HG03280 (cell line): ENCODE measurements around the gene KRT73.
"Not testable (repeated sequence)": the region's sequence is repeated elsewhere in the genome, so short reads cannot be mapped to it uniquely, and the experiment has no call there.

ENCODE experiments used
- ATAC-seq: cut with Tn5 transposase; IDR thresholded peaks from one replicate; pipeline ENCODE4 v1.9.1; 2021; ENCODE audit warnings: mild to moderate bottlenecking, moderate library complexity; ENCODE audit not compliant: unreplicated experiment

KRT73 gene

DNA sequence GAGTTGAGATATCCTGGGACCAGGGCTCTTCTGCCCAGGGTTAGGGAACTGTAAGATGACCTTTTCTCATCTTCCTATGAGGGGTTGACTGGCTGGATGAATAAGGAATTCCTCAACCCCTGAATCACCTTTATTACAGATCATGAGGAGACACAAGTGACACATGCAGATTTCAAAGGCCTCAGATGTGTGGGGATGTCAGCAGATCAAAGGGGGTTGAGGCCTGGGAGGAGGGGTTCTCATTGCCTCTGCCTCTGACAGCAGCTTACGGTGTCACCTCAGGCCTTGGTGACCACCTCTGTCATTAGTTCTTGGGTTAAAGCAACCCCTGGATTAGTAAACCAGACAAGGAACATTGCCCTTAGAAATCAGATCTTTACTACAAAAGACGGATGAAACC lies 15.0 kb downstream of the KRT73 start:
- ATAC-seq = no peak

DNA sequence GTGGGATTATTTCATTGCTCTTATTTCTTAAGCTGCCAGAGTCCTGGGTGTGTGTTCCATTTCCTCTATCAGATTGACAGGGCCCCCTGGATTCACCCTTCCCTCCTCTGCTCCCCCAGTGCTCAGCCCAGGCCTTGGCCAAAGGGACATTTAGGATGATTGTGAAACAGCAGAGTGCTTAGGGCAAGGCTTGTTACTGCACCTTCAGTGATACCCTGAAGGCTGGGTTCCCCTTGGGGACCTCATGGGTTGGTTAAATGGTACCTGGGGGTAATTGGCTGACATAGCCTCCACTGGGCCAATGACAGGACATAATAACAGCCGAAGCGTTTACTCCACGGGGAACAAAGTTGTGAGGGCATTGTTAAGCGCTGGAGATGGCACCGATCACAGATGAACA lies 15.8 kb downstream of the KRT73 start:
- ATAC-seq = no peak

DNA sequence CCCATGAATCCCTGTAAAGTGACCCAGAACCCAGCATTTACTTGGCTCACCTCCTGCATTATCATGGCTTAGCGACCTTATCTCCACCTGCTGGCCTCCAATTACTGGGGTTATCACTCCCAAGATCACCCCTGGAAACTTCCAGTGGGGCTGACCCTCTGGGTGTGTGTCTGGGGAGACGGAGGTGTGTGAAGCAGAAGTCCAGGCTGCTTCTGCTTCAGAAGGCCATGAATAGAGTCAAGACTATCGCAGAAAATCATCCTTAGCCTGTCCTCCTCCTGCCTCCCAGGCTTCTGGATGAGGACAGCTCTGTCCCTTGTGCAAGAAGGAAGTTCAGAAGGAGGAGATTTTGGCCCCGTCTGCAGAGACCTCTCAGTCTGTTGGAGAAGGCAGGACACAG lies 16.7 kb downstream of the KRT73 start:
- no peak for ATAC-seq

DNA sequence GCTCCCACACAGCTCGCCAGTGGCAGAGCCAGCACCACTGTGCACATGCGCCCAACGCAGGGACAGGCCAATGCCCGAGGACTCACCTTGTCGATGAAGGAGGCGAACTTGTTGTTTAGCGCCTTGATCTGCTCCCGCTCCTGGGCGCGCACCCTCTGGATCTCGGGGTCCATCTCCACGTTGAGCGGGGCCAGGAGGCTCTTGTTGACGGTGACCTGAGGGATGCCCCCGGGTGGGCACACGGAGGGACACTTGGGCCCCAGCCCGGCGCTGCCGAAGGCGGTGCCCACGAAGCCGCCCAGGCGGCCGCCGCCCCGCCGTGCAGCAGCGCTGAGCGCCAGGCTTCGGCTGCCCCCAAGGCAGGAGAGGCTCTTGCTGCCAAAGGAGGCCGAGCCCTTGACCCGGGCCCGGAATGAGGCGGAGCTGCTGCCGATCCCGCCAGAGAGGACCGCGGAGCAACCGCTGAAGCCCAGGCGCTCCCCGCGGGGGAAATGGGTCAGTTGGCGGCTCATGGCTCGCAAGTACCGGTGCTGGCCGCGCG lies 17.3 kb downstream of the KRT73 start, which contains the start of gene KRT72:
Gene KRT72 (minus strand): TSS at position 523 of the 541 bp plus-strand sequence. CDS start 11 bp downstream, at position 512.
- ATAC-seq = no peak

DNA sequence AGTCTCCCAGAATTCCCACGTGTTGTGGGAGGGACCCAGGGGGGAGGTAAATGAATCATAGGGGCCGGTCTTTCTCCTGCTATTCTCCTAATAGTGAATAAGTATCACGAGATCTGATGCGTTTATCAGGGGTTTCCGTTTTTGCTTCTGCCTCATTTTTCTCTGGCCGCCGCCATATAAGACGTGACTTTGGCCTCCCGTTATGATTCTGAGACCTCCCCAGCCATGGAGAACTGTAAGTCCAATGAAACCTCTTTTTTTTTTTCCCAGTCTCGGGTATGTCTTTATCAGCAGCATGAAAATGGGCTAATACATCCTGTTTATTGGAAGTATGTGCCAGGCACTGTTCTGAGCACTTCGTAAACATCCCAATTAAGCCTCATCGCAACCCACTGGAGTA lies 17.9 kb downstream of the KRT73 start:
- no peak for ATAC-seq

DNA sequence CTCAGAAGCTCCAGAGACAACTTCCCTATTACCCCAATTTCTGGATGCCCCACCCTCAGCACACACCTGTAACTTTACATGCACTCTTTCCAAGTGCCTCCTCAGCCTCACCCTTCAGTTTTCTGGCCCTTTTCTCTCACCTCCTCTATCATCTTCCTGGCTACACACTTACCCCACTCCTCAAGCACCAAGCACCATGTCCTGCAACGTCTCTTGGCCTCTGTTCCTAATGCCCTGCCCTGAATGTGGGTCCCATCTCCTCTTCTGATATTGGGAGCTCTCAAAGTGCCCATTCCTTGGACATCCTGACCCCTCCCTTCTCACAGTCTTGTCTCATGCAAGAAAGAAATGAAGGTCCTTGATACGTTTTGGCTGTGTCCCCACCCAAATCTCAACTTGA lies 18.3 kb downstream of the KRT73 start:
- no peak for ATAC-seq

DNA sequence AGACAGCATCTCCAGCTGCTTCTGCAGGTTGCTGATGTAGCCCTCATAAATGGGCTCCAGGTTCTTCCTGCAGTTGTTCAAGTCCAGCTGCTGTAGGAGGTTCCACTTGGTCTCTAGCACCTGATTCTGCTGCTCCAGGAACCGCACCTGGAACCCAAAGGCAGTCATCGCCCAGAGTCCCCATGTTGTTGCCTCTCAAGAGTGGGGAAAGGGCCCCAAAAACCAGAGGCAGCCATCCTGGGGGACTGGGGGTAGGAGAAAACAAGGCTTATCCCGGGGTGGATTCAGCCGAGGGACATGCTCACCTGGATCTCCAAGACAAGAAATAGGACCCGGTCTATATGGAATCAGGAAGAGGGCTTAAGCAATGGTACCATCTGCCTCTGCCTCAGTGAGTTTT lies 19.4 kb downstream of the KRT73 start:
- ATAC-seq = no peak

DNA sequence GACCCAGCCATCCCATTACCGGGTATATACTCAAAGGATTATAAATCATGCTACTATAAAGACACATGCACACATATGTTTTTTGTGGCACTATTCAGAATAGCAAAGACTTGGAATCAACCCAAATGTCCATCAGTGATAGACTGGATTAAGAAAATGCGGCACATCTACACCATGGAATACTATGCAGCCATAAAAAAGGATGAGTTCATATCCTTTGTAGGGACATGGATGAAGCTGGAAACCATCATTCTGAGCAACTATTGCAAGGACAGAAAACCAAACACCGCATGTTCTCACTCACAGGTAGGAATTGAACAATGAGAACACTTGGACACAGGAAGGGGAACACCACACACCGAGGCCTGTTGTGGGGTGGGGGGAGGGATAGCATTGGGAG lies 24.1 kb downstream of the KRT73 start:
- ATAC-seq = not testable (repeated sequence)

DNA sequence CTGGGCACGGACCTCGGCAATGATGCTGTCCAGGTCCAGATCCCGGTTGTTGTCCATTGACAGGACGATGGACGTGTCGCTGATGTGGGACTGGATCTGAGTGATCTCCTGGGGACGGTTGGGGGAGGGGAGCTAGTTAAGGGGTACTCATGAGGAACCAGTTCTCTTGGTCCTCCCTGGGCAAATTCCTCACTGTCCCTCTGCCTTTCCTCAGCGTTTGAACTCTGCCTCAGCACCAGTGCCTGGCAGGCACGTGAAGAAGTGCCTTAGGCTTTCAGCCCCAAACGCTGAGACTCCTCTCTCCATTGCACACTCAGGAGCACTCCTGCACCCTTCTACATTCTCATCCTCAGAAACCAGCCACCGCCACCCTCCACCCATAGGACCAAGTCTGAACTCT lies 26.8 kb downstream of the KRT73 start:
- ATAC-seq = no peak

DNA sequence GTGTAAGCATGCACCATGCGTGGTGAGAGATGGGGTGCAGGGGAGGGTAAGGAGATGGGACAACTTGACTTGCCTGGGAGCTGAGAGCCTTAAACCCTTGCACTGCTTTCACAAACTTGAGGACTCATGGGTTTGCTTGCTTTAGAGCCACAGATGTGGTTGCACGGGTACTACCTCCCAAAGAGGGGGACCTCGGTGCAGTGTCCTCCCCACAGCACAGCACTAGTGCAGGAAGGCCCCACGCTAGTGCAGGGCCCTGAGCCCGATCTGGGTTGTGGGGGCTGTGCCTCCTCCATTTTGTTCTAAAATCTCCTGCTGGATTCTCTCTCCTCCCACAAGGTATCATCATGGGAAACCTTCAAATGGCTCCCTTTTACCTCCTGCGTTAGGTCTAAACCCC lies 28.3 kb downstream of the KRT73 start:
- no peak for ATAC-seq

DNA sequence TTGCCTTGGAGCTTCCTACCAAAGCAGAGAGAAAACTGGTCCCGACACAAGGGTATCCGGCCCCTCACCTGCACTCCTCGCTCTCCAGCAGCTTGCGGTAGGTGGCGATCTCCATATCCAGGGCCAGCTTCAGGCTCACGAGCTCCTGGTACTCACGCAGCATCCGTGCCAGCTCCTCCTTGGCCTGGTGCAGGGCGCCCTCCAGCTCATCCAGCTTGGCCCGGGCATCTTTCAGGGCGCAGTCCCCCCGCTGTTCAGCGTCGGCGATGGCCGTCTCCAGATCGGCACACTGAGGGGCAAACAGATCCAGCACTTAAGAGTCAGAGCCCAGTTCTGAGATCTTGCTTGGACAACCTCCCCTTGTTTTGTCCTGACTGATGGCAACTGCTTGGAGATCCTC lies 30.8 kb downstream of the KRT73 start:
- no peak for ATAC-seq

DNA sequence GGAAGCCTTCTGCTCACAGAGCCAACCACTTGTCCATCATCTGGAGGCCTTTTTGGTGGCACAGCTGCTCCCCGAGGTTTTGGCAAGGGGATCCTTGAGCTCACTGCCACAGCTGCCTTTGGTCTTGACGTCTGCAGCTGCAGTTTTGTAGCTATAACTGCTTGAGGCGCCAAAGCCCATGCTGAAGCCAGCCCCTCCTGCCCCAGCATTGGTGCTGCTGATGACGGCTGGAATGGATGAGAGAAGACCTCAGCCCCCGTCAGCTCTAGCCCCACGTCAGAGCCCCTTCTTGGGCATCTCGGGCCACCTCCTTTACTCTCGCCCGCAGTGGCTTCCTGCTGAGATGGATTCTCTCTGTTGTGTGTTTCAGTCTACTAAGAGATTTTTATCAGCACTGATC lies 32.4 kb downstream of the KRT73 start:
- no peak for ATAC-seq

DNA sequence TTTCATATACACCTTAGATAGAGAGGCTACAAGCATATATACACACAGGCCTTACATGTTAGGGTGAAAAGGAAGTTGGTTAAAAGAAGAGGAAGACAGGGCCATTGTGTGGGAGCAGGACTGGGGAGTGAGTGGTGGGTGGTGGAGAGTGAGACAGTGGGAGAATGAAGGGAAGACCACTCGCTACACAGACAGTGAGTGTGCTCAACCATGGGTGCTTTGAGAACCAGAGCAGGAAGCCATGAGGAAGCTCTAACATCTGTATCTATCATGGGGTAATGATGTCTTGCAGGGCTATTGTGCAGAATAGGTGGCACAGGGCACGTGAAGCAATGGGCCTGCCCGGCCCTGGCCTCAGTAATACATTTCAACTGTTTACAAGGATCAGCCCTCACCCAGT lies 33.3 kb downstream of the KRT73 start:
- ATAC-seq = no peak

DNA sequence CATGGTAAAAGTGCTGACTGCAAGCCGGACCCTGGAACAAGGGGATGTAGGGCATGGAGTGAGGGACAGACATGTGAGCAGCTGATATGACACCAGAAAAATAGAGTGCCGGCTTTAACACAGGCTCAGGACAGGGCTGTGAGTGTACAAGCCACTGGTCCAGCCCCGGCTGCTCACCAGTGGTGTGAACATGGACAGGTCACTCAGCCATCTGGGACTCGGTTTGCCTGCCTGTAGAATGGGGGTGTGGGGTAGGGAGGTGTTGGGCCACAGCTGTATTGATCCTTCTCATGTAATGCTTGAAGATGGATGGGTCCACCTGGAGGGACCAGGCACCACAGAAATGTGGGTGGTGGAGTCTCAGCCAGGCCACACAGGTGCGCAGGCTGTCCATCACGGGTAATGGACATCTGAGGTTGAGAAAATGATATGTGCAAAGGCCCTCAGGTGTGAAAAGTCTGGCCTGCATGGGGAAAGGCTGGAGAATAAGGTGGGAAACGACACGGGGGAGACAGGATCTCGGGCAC lies 34.1 kb downstream of the KRT73 start:
- no peak for ATAC-seq

DNA sequence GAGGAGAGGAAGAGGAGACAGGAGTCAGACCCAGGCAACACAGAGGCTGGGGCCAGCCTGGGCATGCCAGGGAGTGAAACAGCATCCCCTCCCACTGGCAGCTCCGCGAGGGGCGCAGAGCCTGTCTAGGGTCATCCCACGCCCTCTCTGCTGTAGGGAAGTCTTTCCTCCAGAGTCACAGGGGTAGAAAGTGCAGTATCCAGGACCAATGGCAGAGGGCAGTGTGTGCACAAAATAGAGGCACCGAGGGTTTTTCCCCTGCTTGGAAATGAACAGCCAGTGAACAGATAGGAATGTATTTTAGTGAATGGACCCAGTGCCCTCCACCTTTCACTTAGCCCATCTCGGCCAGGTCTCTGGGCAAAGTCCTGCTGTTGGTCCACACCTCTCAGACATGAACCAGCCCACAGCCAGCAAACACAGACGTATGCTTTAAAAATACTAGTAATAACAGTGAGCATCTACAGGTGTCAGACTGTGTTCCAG lies 35.3 kb downstream of the KRT73 start:
- no peak for ATAC-seq

DNA sequence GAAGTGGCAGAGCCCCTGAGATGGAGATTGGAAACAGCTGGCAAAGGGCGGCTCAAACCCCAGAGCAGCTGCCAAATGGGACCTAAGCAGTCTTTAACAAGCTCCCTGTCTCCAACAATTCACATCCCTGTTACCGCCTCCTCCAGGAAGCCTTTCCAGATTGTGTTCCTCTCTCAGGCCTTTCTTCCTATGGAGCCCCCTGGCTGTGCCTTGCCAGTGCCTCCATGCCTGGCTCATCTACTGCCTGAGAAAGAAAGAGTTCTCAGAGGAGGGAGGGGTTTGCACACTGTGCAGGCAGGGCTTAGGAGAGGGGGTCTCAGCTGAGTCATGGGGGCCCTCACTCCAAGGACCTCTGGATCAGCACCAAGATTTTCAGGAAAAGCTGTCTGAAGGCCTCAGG lies 35.9 kb downstream of the KRT73 start:
- ATAC-seq = no peak

DNA sequence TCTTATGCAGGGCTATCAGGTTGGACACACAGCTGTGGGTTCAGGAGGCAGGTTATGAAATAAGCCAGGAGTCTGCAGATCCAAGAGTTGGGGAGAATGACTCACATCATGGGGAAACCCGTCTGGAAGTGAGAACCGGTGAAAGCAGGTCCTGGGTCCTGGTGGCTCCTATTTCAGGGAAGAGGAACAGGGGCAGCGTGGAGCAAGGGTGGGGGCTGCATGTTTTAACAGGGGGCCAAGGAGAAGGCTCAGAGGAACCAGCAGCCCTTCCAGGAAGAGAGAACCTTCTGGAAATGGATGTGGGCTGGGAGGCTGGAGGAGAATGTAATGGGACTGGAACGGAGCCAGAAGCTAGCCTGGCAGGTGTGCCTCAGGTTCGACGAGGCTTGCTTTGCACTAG lies 36.9 kb downstream of the KRT73 start:
- no peak for ATAC-seq

DNA sequence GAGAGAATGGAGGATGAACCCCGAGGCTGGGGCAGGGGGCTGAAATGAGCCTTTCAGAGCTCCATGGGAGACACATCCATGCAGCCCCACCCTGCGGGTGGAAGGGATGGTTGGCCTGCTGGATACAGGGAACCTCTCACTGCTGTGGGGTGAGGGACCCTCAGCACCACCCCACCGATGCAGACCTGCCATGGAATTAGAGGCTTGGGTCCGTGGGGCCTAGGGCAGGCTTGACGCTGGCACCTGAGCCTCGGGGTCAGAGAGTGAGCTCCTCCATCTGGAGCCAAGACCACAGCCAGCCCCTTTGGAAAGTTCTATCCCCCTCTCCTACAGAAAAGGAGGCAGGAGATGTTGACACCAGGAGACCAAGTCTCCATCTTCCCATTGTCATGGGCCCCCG lies 37.3 kb downstream of the KRT73 start:
- no peak for ATAC-seq

DNA sequence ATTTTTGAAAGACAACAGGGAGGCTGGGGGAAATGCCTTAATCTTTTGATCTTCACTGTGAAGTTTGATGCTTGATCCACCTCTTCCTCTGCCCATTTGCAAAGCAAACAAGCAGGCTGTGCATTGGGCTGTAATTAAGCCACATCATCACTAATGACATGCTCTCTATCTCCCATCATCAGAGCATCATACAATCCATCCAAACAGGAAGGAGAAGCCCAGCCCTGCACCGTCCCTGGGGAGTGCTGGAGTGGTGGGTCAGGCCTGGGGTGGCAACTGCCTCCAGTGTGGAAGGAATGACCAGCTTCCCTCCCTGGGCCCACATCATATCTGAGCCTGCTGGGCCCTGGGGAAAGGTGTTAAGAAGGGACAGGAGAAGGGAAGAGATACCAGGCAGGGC lies 37.9 kb downstream of the KRT73 start:
- ATAC-seq = no peak

DNA sequence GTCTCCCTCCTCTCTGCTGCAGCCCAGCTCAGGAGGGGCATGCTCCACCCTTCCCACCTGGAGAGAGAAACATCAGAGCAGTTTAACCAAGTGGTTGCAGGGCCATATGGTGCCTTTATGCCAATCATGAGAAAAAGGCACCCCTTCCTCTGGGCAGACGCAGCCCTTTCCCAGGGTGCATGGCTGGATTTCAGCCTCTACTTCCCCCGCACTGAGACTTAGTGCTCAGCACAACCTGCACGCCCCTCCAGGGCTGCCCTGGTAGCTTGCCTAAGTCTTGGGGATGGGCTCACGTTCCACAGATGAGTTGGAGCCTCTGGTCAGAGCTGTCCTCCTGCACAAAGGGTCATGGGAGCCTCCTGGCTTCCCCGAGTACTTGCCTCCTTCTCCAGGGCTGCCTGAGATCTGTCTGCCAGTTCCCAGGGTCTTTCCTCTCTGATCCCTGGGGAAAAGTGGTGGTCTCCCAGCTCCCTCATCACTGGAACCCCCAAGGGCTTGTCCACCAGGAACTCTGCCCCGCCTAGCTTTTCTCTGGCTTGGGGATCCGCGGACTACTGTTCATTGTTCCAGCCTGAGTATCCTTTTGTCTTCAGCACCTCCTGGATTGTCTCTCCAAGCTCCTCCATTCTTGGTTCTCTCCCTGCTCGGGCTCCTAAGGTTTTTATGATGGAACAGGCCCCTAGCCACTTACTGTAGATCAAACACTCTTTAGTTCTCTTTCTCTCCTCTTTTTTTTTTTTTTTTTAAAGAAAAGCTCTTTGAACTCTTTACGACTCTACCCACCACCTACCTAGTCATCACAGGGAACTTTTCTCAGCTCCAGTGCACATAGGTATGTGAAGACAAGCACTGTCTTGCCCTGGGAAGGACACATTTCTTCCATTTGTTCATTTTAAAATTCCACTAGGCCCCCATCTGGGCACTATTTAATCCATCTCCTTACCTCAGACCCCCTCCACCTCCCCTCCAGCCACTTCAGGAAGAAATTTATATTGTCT lies 38.6 kb downstream of the KRT73 start:
- ATAC-seq = no peak

DNA sequence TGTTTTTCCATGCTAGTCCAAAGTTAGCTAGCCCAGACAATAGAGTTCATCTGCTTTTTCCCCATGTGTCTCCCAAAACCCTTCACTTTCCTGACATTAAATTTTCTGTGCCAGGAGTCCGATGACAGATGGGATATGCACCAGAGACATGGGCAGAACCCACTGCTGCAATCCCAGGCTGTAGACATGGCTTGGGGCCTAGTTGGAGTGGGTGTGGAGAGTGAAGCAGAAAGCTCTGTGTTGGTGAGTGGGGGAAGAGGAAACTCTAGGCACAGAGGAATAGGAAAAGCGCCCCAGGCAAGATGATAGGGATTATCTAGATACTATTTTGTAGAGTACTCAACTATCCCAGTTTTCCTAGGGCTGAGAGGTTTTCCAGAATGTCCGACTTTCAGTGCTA lies 39.9 kb downstream of the KRT73 start:
- ATAC-seq = no peak

DNA sequence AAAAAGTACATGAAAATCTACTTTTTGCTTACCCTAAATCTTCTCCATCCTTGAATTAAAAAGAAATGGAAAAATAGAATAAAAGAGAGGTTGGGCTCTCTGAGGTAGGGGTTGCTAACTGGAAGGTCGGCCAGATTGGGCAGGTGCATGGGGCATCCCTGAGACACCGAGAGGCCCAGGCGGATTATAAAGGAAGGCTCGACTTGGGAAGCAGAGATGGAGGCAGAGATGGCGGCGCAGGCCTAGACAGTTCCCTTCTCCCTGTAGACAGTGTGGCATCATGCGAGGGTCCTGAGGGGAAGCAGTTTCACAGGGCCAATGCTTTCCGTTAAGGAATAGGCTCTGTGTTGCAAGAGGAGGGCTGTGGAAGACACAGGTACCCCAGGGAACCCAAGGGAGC lies 41.0 kb downstream of the KRT73 start:
- no peak for ATAC-seq
